Mesenchymal stem cell (in vitro differentiated cells and primary cell): ENCODE results near the gene NLRP11.
"Not testable (repeated sequence)": the region's sequence is repeated elsewhere in the genome, so short reads cannot be mapped to it uniquely, and the experiment has no call there.

ENCODE experiments used
- DNase-seq: peaks from one replicate; pipeline ENCODE4 v3.0.0-alpha.2; 2013
- H2AFZ ChIP-seq: one replicate; pipeline ENCODE4 v1.6.1; 2013; ENCODE audit warnings: low read depth, mild to moderate bottlenecking, control low read depth, inconsistent platforms, low read length, moderate library complexity
- H2AK5ac ChIP-seq: 2 replicates; pipeline ENCODE4 v1.6.1; 2013; ENCODE audit warnings: low read length, moderate library complexity, mild to moderate bottlenecking, inconsistent platforms; ENCODE audit not compliant: severe bottlenecking
- H2BK120ac ChIP-seq: one replicate; pipeline ENCODE4 v1.6.1; 2013; ENCODE audit warnings: low read depth, mild to moderate bottlenecking, inconsistent platforms, low read length, moderate library complexity
- H2BK12ac ChIP-seq, 2 experiments: one replicate each; pipeline ENCODE4 v1.6.1; 2013; ENCODE audit warnings: inconsistent platforms in 2 of 2, low read length in 2 of 2, mild to moderate bottlenecking in 2 of 2, moderate library complexity in 2 of 2, control low read depth in 1 of 2
- H2BK15ac ChIP-seq: one replicate; pipeline ENCODE4 v1.6.1; 2013; ENCODE audit warnings: mild to moderate bottlenecking, low read depth, inconsistent platforms; ENCODE audit not compliant: poor library complexity, severe bottlenecking
- H2BK5ac ChIP-seq: 2 replicates; pipeline ENCODE4 v1.6.1; 2013; ENCODE audit warnings: low read depth, mild to moderate bottlenecking, low read length, control low read depth, inconsistent platforms; ENCODE audit not compliant: poor library complexity, severe bottlenecking
- H3K14ac ChIP-seq, 2 experiments: one replicate each; pipeline ENCODE4 v1.6.1; 2013; ENCODE audit warnings: inconsistent platforms in 2 of 2, low read length in 2 of 2, control low read depth in 1 of 2, mild to moderate bottlenecking in 1 of 2, moderate library complexity in 1 of 2
- H3K18ac ChIP-seq, 2 experiments: one replicate each; pipeline ENCODE4 v1.6.1; 2013; ENCODE audit warnings: inconsistent platforms in 2 of 2, low read length in 2 of 2, control low read depth in 1 of 2, low read depth in 1 of 2, mild to moderate bottlenecking in 1 of 2
- H3K23ac ChIP-seq, 2 experiments: one replicate each; pipeline ENCODE4 v1.6.1; 2013; ENCODE audit warnings: inconsistent platforms in 2 of 2, low read length in 2 of 2, mild to moderate bottlenecking in 2 of 2, moderate library complexity in 2 of 2, control low read depth in 1 of 2
- H3K27ac ChIP-seq: 2 replicates; pipeline ENCODE4 v1.5.1; 2013; ENCODE audit warnings: mild to moderate bottlenecking, moderate library complexity, low read length, control low read depth, inconsistent platforms; ENCODE audit not compliant: poor library complexity, severe bottlenecking
- H3K27me3 ChIP-seq, 2 experiments: 2 replicates each; pipeline versions ENCODE4 v1.6.1 to v1.7.0; 2013; ENCODE audit warnings: low read length in 2 of 2, mild to moderate bottlenecking in 2 of 2, moderate library complexity in 2 of 2, control low read depth in 1 of 2, inconsistent platforms in 1 of 2; ENCODE audit not compliant: control insufficient read depth in 1 of 2, insufficient read depth in 1 of 2
- H3K36me3 ChIP-seq, 2 experiments: 2 replicates each; pipeline versions ENCODE4 v1.6.1 to v1.7.0; 2013; ENCODE audit warnings: low read length in 2 of 2, control low read depth in 1 of 2, inconsistent platforms in 1 of 2, low read depth in 1 of 2, mild to moderate bottlenecking in 1 of 2; ENCODE audit not compliant: insufficient read depth in 2 of 2, control insufficient read depth in 1 of 2
- H3K4ac ChIP-seq, 2 experiments: one replicate each; pipeline ENCODE4 v1.6.1; 2013; ENCODE audit warnings: inconsistent platforms in 2 of 2, low read length in 2 of 2, mild to moderate bottlenecking in 2 of 2, moderate library complexity in 2 of 2, control low read depth in 1 of 2, low read depth in 1 of 2
- H3K4me1 ChIP-seq: 2 replicates; pipeline ENCODE4 v1.6.1; 2013; ENCODE audit warnings: low read depth, low read length, control low read depth; ENCODE audit not compliant: control insufficient read depth, insufficient read depth
- H3K4me2 ChIP-seq: 2 replicates; pipeline ENCODE4 v1.6.1; 2013; ENCODE audit warnings: low read length, mild to moderate bottlenecking, inconsistent platforms; ENCODE audit not compliant: poor library complexity, severe bottlenecking
- H3K4me3 ChIP-seq, 2 experiments: 2 replicates each; pipeline versions ENCODE4 v1.5.1 to v1.7.0; 2013; ENCODE audit warnings: low read length in 2 of 2, mild to moderate bottlenecking in 2 of 2, control low read depth in 1 of 2, low read depth in 1 of 2; ENCODE audit not compliant: insufficient read depth in 1 of 2
- H3K79me1 ChIP-seq: replicated peaks from 2 replicates; pipeline ENCODE4 v1.6.1; 2013; ENCODE audit warnings: mild to moderate bottlenecking, control low read depth, low read length, inconsistent platforms; ENCODE audit not compliant: poor library complexity, severe bottlenecking
- H3K9ac ChIP-seq: 2 replicates; pipeline ENCODE4 v1.7.0; 2013; ENCODE audit warnings: mild to moderate bottlenecking, low read length, moderate library complexity
- H3K9me3 ChIP-seq: 2 replicates; pipeline ENCODE4 v1.7.0; 2013; ENCODE audit warnings: mild to moderate bottlenecking, low read length; ENCODE audit not compliant: control insufficient read depth
- H4K8ac ChIP-seq: one replicate; pipeline ENCODE4 v1.6.1; 2013; ENCODE audit warnings: inconsistent platforms, mild to moderate bottlenecking, low read length, moderate library complexity
- H4K91ac ChIP-seq: one replicate; pipeline ENCODE4 v1.6.1; 2013; ENCODE audit warnings: mild to moderate bottlenecking, low read length, inconsistent platforms
- WGBS: methylation state at CpG from one replicate; pipeline ENCODE4 v1.1.7; 2013; ENCODE audit warnings: mixed read lengths; 5-methylcytosine and 5-hydroxymethylcytosine counted together

NLRP11 gene

GRCh38 chr19:55766466-55766865, 65.3 kb downstream of the NLRP11 start:
- DNase-seq: no peak
- WGBS: 64% methylated on average over 7 of the region's 7 CpGs
- no peak overlapping the region for H3K27ac ChIP-seq

GRCh38 chr19:55758797-55759196, 73.0 kb downstream of the NLRP11 start, which contains the start of gene RFPL4A:
RFPL4A (plus strand) TSS chr19:55759097; CDS start chr19:55761801, 2,704 bp downstream.
- not testable (repeated sequence) for H2AK5ac ChIP-seq, H3K4me2 ChIP-seq, DNase-seq, H3K27me3 ChIP-seq, H3K79me1 ChIP-seq, H3K4ac ChIP-seq, H3K9ac ChIP-seq, H3K27ac ChIP-seq, H3K23ac ChIP-seq, H2AFZ ChIP-seq, H3K4me1 ChIP-seq, H3K4me3 ChIP-seq, H2BK120ac ChIP-seq, H3K18ac ChIP-seq, H2BK15ac ChIP-seq, H3K36me3 ChIP-seq, H4K91ac ChIP-seq, H2BK5ac ChIP-seq, H2BK12ac ChIP-seq, H3K14ac ChIP-seq, H4K8ac ChIP-seq
- WGBS: 92% methylated on average over 1 of the region's 3 CpGs
- peaks cover 14% of the 10 kb centered on the region for H3K9me3 ChIP-seq

More at GRCh38 chr19:55766466-55766865, 65.3 kb downstream of the NLRP11 start:
- Histone ChIP-seq H2BK5ac (no peak overlapping the region), H2BK12ac (no peak overlapping the region), H3K9ac (no peak overlapping the region), H3K4ac (no peak overlapping the region), H4K91ac (no peak overlapping the region), H4K8ac (no peak overlapping the region), H3K14ac (no peak overlapping the region), H2BK120ac (no peak overlapping the region), H3K18ac (no peak overlapping the region), H3K4me1 (no peaks in the 10 kb centered on the region), H2AK5ac (no peak overlapping the region), H3K27me3 (no peaks in the 10 kb centered on the region), H2AFZ (no peak overlapping the region), H3K23ac (no peak overlapping the region), H3K36me3 (no peaks in the 10 kb centered on the region), H2BK15ac (no peak overlapping the region), H3K4me2 (no peak overlapping the region), H3K4me3 (no peak overlapping the region), H3K79me1 (no peaks in the 10 kb centered on the region), H3K9me3 (peaks cover 24% of the 10 kb centered on the region)

- not testable (repeated sequence) for H3K27me3 ChIP-seq, H2BK5ac ChIP-seq, H3K4me1 ChIP-seq, H3K27ac ChIP-seq, H2AFZ ChIP-seq, H2AK5ac ChIP-seq, H3K23ac ChIP-seq, H3K14ac ChIP-seq, H2BK15ac ChIP-seq, H2BK120ac ChIP-seq, H2BK12ac ChIP-seq, H3K36me3 ChIP-seq, H3K4me2 ChIP-seq, H3K9ac ChIP-seq, H4K91ac ChIP-seq, DNase-seq, H3K18ac ChIP-seq, H3K79me1 ChIP-seq, H3K4me3 ChIP-seq, H4K8ac ChIP-seq, H3K4ac ChIP-seq
- WGBS: 46% methylated on average over 4 of the region's 4 CpGs
- H3K9me3 ChIP-seq: peaks cover 18% of the 10 kb centered on the region
Observed at GRCh38 chr19:55756808-55757207, 75.0 kb downstream of the NLRP11 start.

GRCh38 chr19:55753401-55753800, 78.4 kb downstream of the NLRP11 start:
- WGBS: 45% methylated on average over 2 of the region's 3 CpGs
- peak overlapping the region; percentile 31 for H2BK5ac ChIP-seq
- H3K18ac ChIP-seq: no peak overlapping the region

More at GRCh38 chr19:55753401-55753800, 78.4 kb downstream of the NLRP11 start:
- Histone ChIP-seq H3K14ac (no peak overlapping the region), H3K23ac (no peak overlapping the region), H2AK5ac (no peak overlapping the region), H3K79me1 (no peaks in the 10 kb centered on the region), H2BK15ac (no peak overlapping the region), H3K27me3 (no peaks in the 10 kb centered on the region), H4K8ac (no peak overlapping the region), H3K4me1 (no peaks in the 10 kb centered on the region), H3K4me3 (no peak overlapping the region), H3K9me3 (peaks cover 18% of the 10 kb centered on the region), H2BK12ac (no peak overlapping the region), H3K36me3 (no peaks in the 10 kb centered on the region), H2AFZ (no peak overlapping the region), H2BK120ac (no peak overlapping the region), H4K91ac (no peak overlapping the region), H3K27ac (no peak overlapping the region), H3K4ac (no peak overlapping the region), H3K9ac (no peak overlapping the region), H3K4me2 (no peak overlapping the region)
- no peak for DNase-seq
